ENCODE measurements around the gene TEX13C.

The TEX13C gene

GRCh38 chrX:125289920-125290319 is 29.8 kb upstream of the TEX13C start:
- whole genome bisulfite sequencing, 2 donors (ENCODE audit: extremely low coverage in 2 of 2, insufficient read length in 2 of 2, insufficient replicate concordance in 1 of 2) = no CpG with 5 or more reads among the region's 3 CpGs
- no peak for DNase-seq (ENCODE audit: low spot score)
- Histone ChIP-seq H3K27me3 (ENCODE audit: control insufficient read depth in 3 of 3, insufficient read depth in 3 of 3, low read depth in 1 of 3, low read length in 3 of 3) (no peaks in the 10 kb centered on the region), H3K4me3 (ENCODE audit: low read length in 2 of 2) (no peak overlapping the region), H3K27ac (replicated peaks; ENCODE audit: low read length) (no peak overlapping the region), H2AK5ac (ENCODE audit: low read depth, low read length) (no peak overlapping the region), H3K14ac (ENCODE audit: low read length) (no peak overlapping the region), H2BK12ac (ENCODE audit: low read length) (no peak overlapping the region), H4K8ac (ENCODE audit: low read depth, low read length) (no peak overlapping the region), H3K79me1 (ENCODE audit: low read depth, low read length) (no peaks in the 10 kb centered on the region), H2AFZ (ENCODE audit: low read length) (no peak overlapping the region), H3K18ac (ENCODE audit: low read length) (no peak overlapping the region), H2BK5ac (ENCODE audit: low read length) (no peak overlapping the region), H3K23ac (ENCODE audit: low read depth, low read length, poor library complexity) (no peak overlapping the region), H3K36me3 (replicated peaks in 1 of 2; ENCODE audit: control insufficient read depth in 2 of 2, insufficient read depth in 2 of 2, low read length in 2 of 2) (no peaks in the 10 kb centered on the region), H3K9ac (ENCODE audit: low read depth, low read length, poor library complexity) (no peak overlapping the region), H3K4me2 (ENCODE audit: insufficient read depth, low read length, poor library complexity, severe bottlenecking) (no peak overlapping the region), H2BK15ac (ENCODE audit: low read length) (no peak overlapping the region), H2BK120ac (ENCODE audit: low read depth, low read length) (no peak overlapping the region), H4K91ac (ENCODE audit: low read depth, low read length, poor library complexity) (no peak overlapping the region), H3K9me3 (replicated peaks in 1 of 2; ENCODE audit: control insufficient read depth in 2 of 2, insufficient read depth in 1 of 2, low read depth in 1 of 2, low read length in 2 of 2) (no peaks in the 10 kb centered on the region), H3K4me1 (ENCODE audit: control insufficient read depth in 2 of 2, insufficient read depth in 1 of 2, low read depth in 1 of 2, low read length in 2 of 2) (no peaks in the 10 kb centered on the region), H3K4ac (ENCODE audit: low read length) (no peak overlapping the region)

GRCh38 chrX:125291124-125291523 is 28.5 kb upstream of the TEX13C start:
- Histone ChIP-seq H3K36me3 (replicated peaks in 1 of 2; ENCODE audit: control insufficient read depth in 2 of 2, insufficient read depth in 2 of 2, low read length in 2 of 2) (no peaks in the 10 kb centered on the region), H3K27me3 (ENCODE audit: control insufficient read depth in 3 of 3, insufficient read depth in 3 of 3, low read depth in 1 of 3, low read length in 3 of 3) (no peaks in the 10 kb centered on the region), H2BK12ac (ENCODE audit: low read length) (no peak overlapping the region), H3K14ac (ENCODE audit: low read length) (no peak overlapping the region), H3K18ac (ENCODE audit: low read length) (no peak overlapping the region), H2BK5ac (ENCODE audit: low read length) (no peak overlapping the region), H3K4me1 (ENCODE audit: control insufficient read depth in 2 of 2, insufficient read depth in 1 of 2, low read depth in 1 of 2, low read length in 2 of 2) (no peaks in the 10 kb centered on the region), H3K79me1 (ENCODE audit: low read depth, low read length) (no peaks in the 10 kb centered on the region), H4K91ac (ENCODE audit: low read depth, low read length, poor library complexity) (no peak overlapping the region), H3K4ac (ENCODE audit: low read length) (no peak overlapping the region), H2AK5ac (ENCODE audit: low read depth, low read length) (no peak overlapping the region), H2BK15ac (ENCODE audit: low read length) (no peak overlapping the region), H2BK120ac (ENCODE audit: low read depth, low read length) (no peak overlapping the region), H2AFZ (ENCODE audit: low read length) (no peak overlapping the region), H3K27ac (replicated peaks; ENCODE audit: low read length) (no peak overlapping the region), H3K9me3 (replicated peaks in 1 of 2; ENCODE audit: control insufficient read depth in 2 of 2, insufficient read depth in 1 of 2, low read depth in 1 of 2, low read length in 2 of 2) (no peaks in the 10 kb centered on the region), H3K4me3 (ENCODE audit: low read length in 2 of 2) (no peak overlapping the region), H4K8ac (ENCODE audit: low read depth, low read length) (no peak overlapping the region), H3K9ac (ENCODE audit: low read depth, low read length, poor library complexity) (no peak overlapping the region), H3K23ac (ENCODE audit: low read depth, low read length, poor library complexity) (no peak overlapping the region), H3K4me2 (ENCODE audit: insufficient read depth, low read length, poor library complexity, severe bottlenecking) (no peak overlapping the region)
- DNase-seq (ENCODE audit: low spot score) = no peak

GRCh38 chrX:125293850-125294780 is 25.6 kb upstream of the TEX13C start:
- Histone ChIP-seq H3K27me3 (ENCODE audit: control insufficient read depth in 3 of 3, insufficient read depth in 3 of 3, low read depth in 1 of 3, low read length in 3 of 3) (no peaks in the 10 kb centered on the region), H3K79me1 (ENCODE audit: low read depth, low read length) (no peaks in the 10 kb centered on the region), H3K23ac (ENCODE audit: low read depth, low read length, poor library complexity) (no peak overlapping the region), H3K4me1 (ENCODE audit: control insufficient read depth in 2 of 2, insufficient read depth in 1 of 2, low read depth in 1 of 2, low read length in 2 of 2) (no peaks in the 10 kb centered on the region), H3K14ac (ENCODE audit: low read length) (no peak overlapping the region), H2BK15ac (ENCODE audit: low read length) (no peak overlapping the region), H3K9ac (ENCODE audit: low read depth, low read length, poor library complexity) (no peak overlapping the region), H3K27ac (replicated peaks; ENCODE audit: low read length) (no peak overlapping the region), H3K9me3 (replicated peaks in 1 of 2; ENCODE audit: control insufficient read depth in 2 of 2, insufficient read depth in 1 of 2, low read depth in 1 of 2, low read length in 2 of 2) (no peaks in the 10 kb centered on the region), H3K4me3 (ENCODE audit: low read length in 2 of 2) (no peak overlapping the region), H4K91ac (ENCODE audit: low read depth, low read length, poor library complexity) (no peak overlapping the region), H2BK120ac (ENCODE audit: low read depth, low read length) (no peak overlapping the region), H3K4ac (ENCODE audit: low read length) (no peak overlapping the region), H2BK12ac (ENCODE audit: low read length) (no peak overlapping the region), H3K18ac (ENCODE audit: low read length) (no peak overlapping the region), H2AK5ac (ENCODE audit: low read depth, low read length) (no peak overlapping the region), H3K4me2 (ENCODE audit: insufficient read depth, low read length, poor library complexity, severe bottlenecking) (no peak overlapping the region), H4K8ac (ENCODE audit: low read depth, low read length) (no peak overlapping the region), H2BK5ac (ENCODE audit: low read length) (no peak overlapping the region), H3K36me3 (replicated peaks in 1 of 2; ENCODE audit: control insufficient read depth in 2 of 2, insufficient read depth in 2 of 2, low read length in 2 of 2) (no peaks in the 10 kb centered on the region), H2AFZ (ENCODE audit: low read length) (no peak overlapping the region)
- no peak for DNase-seq (ENCODE audit: low spot score)
- WGBS, 2 donors (ENCODE audit: extremely low coverage in 2 of 2, insufficient read length in 2 of 2, insufficient replicate concordance in 1 of 2) = no CpG with 5 or more reads among the region's 1 CpG

- no peaks in the 10 kb centered on the region for H3K36me3 ChIP-seq (replicated peaks in 1 of 2; ENCODE audit: control insufficient read depth in 2 of 2, insufficient read depth in 2 of 2, low read length in 2 of 2)
- H3K14ac ChIP-seq (ENCODE audit: low read length) = no peak overlapping the region
- no peak overlapping the region for H3K18ac ChIP-seq (ENCODE audit: low read length)
- no peaks in the 10 kb centered on the region for H3K9me3 ChIP-seq (replicated peaks in 1 of 2; ENCODE audit: control insufficient read depth in 2 of 2, insufficient read depth in 1 of 2, low read depth in 1 of 2, low read length in 2 of 2)
- H3K79me1 ChIP-seq (ENCODE audit: low read depth, low read length) = no peaks in the 10 kb centered on the region
- H3K4me1 ChIP-seq (ENCODE audit: control insufficient read depth in 2 of 2, insufficient read depth in 1 of 2, low read depth in 1 of 2, low read length in 2 of 2) = no peaks in the 10 kb centered on the region
- H2BK120ac ChIP-seq (ENCODE audit: low read depth, low read length) = no peak overlapping the region
- no peak overlapping the region for H3K9ac ChIP-seq (ENCODE audit: low read depth, low read length, poor library complexity)
- no peak for DNase-seq (ENCODE audit: low spot score)
- no peak overlapping the region for H3K4ac ChIP-seq (ENCODE audit: low read length)
- no peak overlapping the region for H3K27ac ChIP-seq (replicated peaks; ENCODE audit: low read length)
- no peaks in the 10 kb centered on the region for H3K27me3 ChIP-seq (ENCODE audit: control insufficient read depth in 3 of 3, insufficient read depth in 3 of 3, low read depth in 1 of 3, low read length in 3 of 3)
- no peak overlapping the region for H2BK15ac ChIP-seq (ENCODE audit: low read length)
- H4K8ac ChIP-seq (ENCODE audit: low read depth, low read length) = no peak overlapping the region
- H3K4me3 ChIP-seq (ENCODE audit: low read length in 2 of 2) = no peak overlapping the region
- no peak overlapping the region for H2AFZ ChIP-seq (ENCODE audit: low read length)
- no CpG with 5 or more reads among the region's 2 CpGs for WGBS, 2 donors (ENCODE audit: extremely low coverage in 2 of 2, insufficient read length in 2 of 2, insufficient replicate concordance in 1 of 2)
- H4K91ac ChIP-seq (ENCODE audit: low read depth, low read length, poor library complexity) = no peak overlapping the region
- H2AK5ac ChIP-seq (ENCODE audit: low read depth, low read length) = no peak overlapping the region
- no peak overlapping the region for H3K4me2 ChIP-seq (ENCODE audit: insufficient read depth, low read length, poor library complexity, severe bottlenecking)
- H2BK12ac ChIP-seq (ENCODE audit: low read length) = no peak overlapping the region
- no peak overlapping the region for H3K23ac ChIP-seq (ENCODE audit: low read depth, low read length, poor library complexity)
- no peak overlapping the region for H2BK5ac ChIP-seq (ENCODE audit: low read length)
Observed at GRCh38 chrX:125295337-125295736, 24.3 kb upstream of the TEX13C start.
